ENCODE measurements around the gene RING1.

DNA sequence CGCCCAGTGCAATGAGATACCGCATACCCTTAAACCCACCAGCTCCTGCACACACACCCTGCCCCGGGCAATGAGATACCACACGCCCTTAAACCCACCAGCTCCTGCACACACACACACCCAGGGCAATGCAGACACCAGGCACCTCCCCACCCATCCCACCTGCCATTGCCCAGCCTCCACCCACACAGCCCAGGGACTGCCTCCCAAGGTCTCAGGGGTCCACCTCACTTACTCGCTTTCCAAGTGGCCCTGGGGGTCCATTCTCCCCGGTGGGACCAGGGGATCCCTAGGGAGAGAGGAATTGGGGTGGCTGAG is 40.1 kb upstream of the RING1 start:
- TF ChIP-seq, protein P1, sequence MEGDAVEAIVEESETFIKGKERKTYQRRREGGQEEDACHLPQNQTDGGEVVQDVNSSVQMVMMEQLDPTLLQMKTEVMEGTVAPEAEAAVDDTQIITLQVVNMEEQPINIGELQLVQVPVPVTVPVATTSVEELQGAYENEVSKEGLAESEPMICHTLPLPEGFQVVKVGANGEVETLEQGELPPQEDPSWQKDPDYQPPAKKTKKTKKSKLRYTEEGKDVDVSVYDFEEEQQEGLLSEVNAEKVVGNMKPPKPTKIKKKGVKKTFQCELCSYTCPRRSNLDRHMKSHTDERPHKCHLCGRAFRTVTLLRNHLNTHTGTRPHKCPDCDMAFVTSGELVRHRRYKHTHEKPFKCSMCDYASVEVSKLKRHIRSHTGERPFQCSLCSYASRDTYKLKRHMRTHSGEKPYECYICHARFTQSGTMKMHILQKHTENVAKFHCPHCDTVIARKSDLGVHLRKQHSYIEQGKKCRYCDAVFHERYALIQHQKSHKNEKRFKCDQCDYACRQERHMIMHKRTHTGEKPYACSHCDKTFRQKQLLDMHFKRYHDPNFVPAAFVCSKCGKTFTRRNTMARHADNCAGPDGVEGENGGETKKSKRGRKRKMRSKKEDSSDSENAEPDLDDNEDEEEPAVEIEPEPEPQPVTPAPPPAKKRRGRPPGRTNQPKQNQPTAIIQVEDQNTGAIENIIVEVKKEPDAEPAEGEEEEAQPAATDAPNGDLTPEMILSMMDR (IDR thresholded peaks at IDR 0.05), result no peak
- no peak for TF ChIP-seq EZH2phosphoT487 (IDR thresholded peaks at IDR 0.05)
- TF ChIP-seq EZH2 (IDR thresholded peaks at IDR 0.05), result no peak

Measured in neural progenitor cell (in vitro differentiated cells).